Transverse colon (tissue), 4 donors: ENCODE data around the gene ADCY9. TPM values are rescaled to one million over a fixed set of nuclear protein-coding genes. Genes with fewer than 3 reads are reported as not detected.

ENCODE experiments used
- DNase-seq: peaks from one replicate; pipeline ENCODE4 v3.0.0-alpha.2; 2019
- H3K27ac ChIP-seq, 4 donors: fragments of 200-600 bp; sonication (generic); 2 replicates each; pipeline ENCODE4 v1.5.1; 2016 to 2018; ENCODE audit warnings: inconsistent platforms in 4 of 4
- H3K27me3 ChIP-seq: fragments of 200-600 bp; sonication (generic); 2 replicates; pipeline ENCODE4 v1.5.1; 2017; ENCODE audit warnings: inconsistent platforms
- H3K36me3 ChIP-seq, 4 donors: fragments of 200-600 bp; sonication (generic); 2 replicates each; pipeline ENCODE4 v1.5.1; 2017 to 2019; ENCODE audit warnings: inconsistent platforms in 4 of 4
- H3K4me1 ChIP-seq, 4 donors: fragments of 200-600 bp; sonication (generic); 2 replicates each; pipeline ENCODE4 v1.5.1; 2017 to 2020; ENCODE audit warnings: inconsistent platforms in 4 of 4
- H3K4me3 ChIP-seq, 4 donors: fragments of 200-600 bp; sonication (generic); 1 replicate in 1 of 4; 2 replicates in 3 of 4; pipeline versions ENCODE4 v1.5.1 to v1.6.1; 2017 to 2019; ENCODE audit warnings: inconsistent platforms in 4 of 4
- H3K9me3 ChIP-seq, 2 donors: fragments of 200-600 bp; sonication (generic); 2 replicates each; pipeline ENCODE4 v1.5.1; 2017 to 2019; ENCODE audit warnings: inconsistent platforms in 2 of 2
- CTCF ChIP-seq, 5 experiments: fragments of 200-600 bp in 3 of 5; fragments of 450-650 bp in 2 of 5; sonication (generic) in 3 of 5; IDR thresholded peaks; 1 replicate in 2 of 5; 2 replicates in 3 of 5; pipeline ENCODE4 v1.5.1; 2016 to 2017; ENCODE audit warnings: antibody characterized with exemption in 5 of 5, inconsistent platforms in 3 of 5, mild to moderate bottlenecking in 2 of 5, moderate library complexity in 1 of 5
- EP300 ChIP-seq: sonication (generic); formaldehyde crosslinking; IDR thresholded peaks from one replicate; pipeline ENCODE4 v1.6.1; 2017; ENCODE audit warnings: antibody characterized with exemption, low read depth
- POLR2A ChIP-seq: fragments of 450-650 bp; IDR thresholded peaks from one replicate; pipeline ENCODE4 v1.6.1; 2016; ENCODE audit warnings: antibody characterized with exemption, mild to moderate bottlenecking, moderate library complexity
- POLR2AphosphoS5 ChIP-seq, 3 donors: sonication (generic); formaldehyde crosslinking; IDR thresholded peaks; one replicate each; pipeline ENCODE4 v1.6.1; 2016; ENCODE audit warnings: antibody characterized with exemption in 3 of 3
- WGBS, 2 donors: methylation state at CpG; one replicate each; pipeline ENCODE4 v1.1.5; 2018; ENCODE audit warnings: low coverage in 1 of 2; 5-methylcytosine and 5-hydroxymethylcytosine counted together
- in situ Hi-C, 4 donors: fragments of 200-750 bp; cut with MboI; loops; one replicate each; pipeline versions ENCODE4 v1.15.0 to v1.15.1; 2017; ENCODE audit warnings: low sequenced_read_pairs in 3 of 4, low pct_ligation_motif_present in 1 of 4, low pct_unique_long_range_greater_than_20kb in 1 of 4
- intact Hi-C: fragments of 100-400 bp; cut with DNase I; formaldehyde crosslinking; loops from one replicate; pipeline ENCODE4 v1.15.1; 2023; ENCODE audit warnings: low total_unique reads
- total RNA-seq, 4 donors: library from RNA; depleted of rRNA; stranded (reverse); fragments of >200 nt; gene quantifications; one replicate each; pipeline ENCODE4 v1.1.0, GENCODE V29; 2016

Gene ADCY9
- total RNA-seq, 4 donors from 2014 or later: 33.7 to 46.0 (median 37.2) TPM

- intact Hi-C loops: no loop called here
- H3K27ac ChIP-seq: no peak overlapping the region
These were observed 105.8 kb downstream of the ADCY9 start for GRCh38 chr16:4010225-4011158.

GRCh38 chr16:4009177-4009576 lies 107.1 kb downstream of the ADCY9 start:
- TF ChIP-seq POLR2A (no peak), CTCF (IDR thresholded peaks at IDR 0.05) (no peak), EP300 (no peak), POLR2AphosphoS5 (IDR thresholded peaks at IDR 0.05) (no peak)
- H3K4me1 ChIP-seq: peaks cover 0 to 18% (median 10%) of the 10 kb centered on the region in 4 donors
- in situ Hi-C loops (loop anchor here in 2 of 4 donors (25.0 kb wide), 1 partner anchor 103 kb away; the partner anchor contains the start of gene ADCY9 (in 2 of the 2)), intact Hi-C loops (no loop called here)
- no peaks in the 10 kb centered on the region for H3K9me3 ChIP-seq
- WGBS, 2 donors: 95 to 98% methylated on average over 6 of the region's 6 CpGs
- no peak overlapping the region for H3K27ac ChIP-seq
- DNase-seq: no peak
- H3K27me3 ChIP-seq: no peaks in the 10 kb centered on the region
- no peaks in the 10 kb centered on the region for H3K36me3 ChIP-seq
- H3K4me3 ChIP-seq: no peak overlapping the region

More at GRCh38 chr16:4010225-4011158, 105.8 kb downstream of the ADCY9 start:
- no peak for DNase-seq
- no peaks in the 10 kb centered on the region for H3K36me3 ChIP-seq
- 79 to 100% methylated on average over 2 to 32 of the region's 32 CpGs for WGBS, 2 donors
- TF ChIP-seq EP300 (no peak), CTCF (IDR thresholded peaks at IDR 0.05) (no peak), POLR2A (no peak)
- in situ Hi-C loops: loop anchor here in 2 of 4 donors (25.0 kb wide), 1 partner anchor 102 kb away; the partner anchor contains the start of gene ADCY9 (in 2 of the 2)
- H3K9me3 ChIP-seq: no peaks in the 10 kb centered on the region
- no peak overlapping the region for H3K4me3 ChIP-seq
- no peaks in the 10 kb centered on the region for H3K27me3 ChIP-seq
- H3K4me1 ChIP-seq: peaks cover 0 to 25% (median 12%) of the 10 kb centered on the region in 4 donors

DNA sequence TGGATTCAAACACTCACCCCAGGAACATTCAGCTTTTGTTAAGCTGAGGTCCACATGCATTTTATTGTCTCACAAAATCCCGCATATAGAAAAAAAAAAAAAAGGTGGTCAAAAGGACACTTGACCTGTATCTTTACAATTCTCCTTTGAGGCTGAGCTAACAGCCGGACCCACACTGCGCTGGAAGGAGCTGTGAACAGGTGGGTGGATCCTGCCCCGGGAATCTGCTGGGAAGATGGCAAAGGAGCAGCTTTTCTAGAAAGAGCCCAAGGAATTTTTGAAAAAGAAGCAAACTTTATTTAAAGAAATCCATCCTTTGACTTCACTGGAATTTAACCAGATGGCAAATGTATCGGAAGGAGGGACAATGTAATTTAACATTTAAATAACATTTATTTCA lies 108.1 kb downstream of the ADCY9 start:
- H3K27ac ChIP-seq: no peak overlapping the region
- H3K27me3 ChIP-seq: no peaks in the 10 kb centered on the region
- no peaks in the 10 kb centered on the region for H3K36me3 ChIP-seq
- DNase-seq: no peak
- peaks cover 0 to 12% (median 7%) of the 10 kb centered on the region in 4 donors for H3K4me1 ChIP-seq
- intact Hi-C loops: no loop called here
- no peak for TF ChIP-seq POLR2A
- TF ChIP-seq POLR2AphosphoS5 (IDR thresholded peaks at IDR 0.05): no peak
- TF ChIP-seq EP300: no peak
- no peak for TF ChIP-seq CTCF (IDR thresholded peaks at IDR 0.05)
- WGBS, 2 donors: 87 to 94% methylated on average over 4 to 5 of the region's 5 CpGs
- H3K9me3 ChIP-seq: no peaks in the 10 kb centered on the region
- in situ Hi-C loops: loop anchor here in 2 of 4 donors (25.0 kb wide), 1 partner anchor 104 kb away; the partner anchor contains the start of gene ADCY9 (in 2 of the 2)
- no peak overlapping the region for H3K4me3 ChIP-seq

GRCh38 chr16:4006397-4006999 lies 109.7 kb downstream of the ADCY9 start:
- 47 to 52% methylated on average over 10 to 12 of the region's 12 CpGs for WGBS, 2 donors
- Histone ChIP-seq H3K4me1 (peaks cover 0 to 11% (median 3%) of the 10 kb centered on the region in 4 donors), H3K27ac (peak overlapping the region in 3 of 4 donors; percentile 27 to 47 (median 41)), H3K4me3 (no peak overlapping the region), H3K9me3 (no peaks in the 10 kb centered on the region), H3K27me3 (no peaks in the 10 kb centered on the region), H3K36me3 (no peaks in the 10 kb centered on the region)
- intact Hi-C loops: loop anchor here (1.0 kb wide), 1 partner anchor 39 kb away; no protein-coding TSS in a partner anchor
- in situ Hi-C loops: loop anchor here in 2 of 4 donors (25.0 kb wide), 1 partner anchor 106 kb away; the partner anchor contains the start of gene ADCY9 (in 2 of the 2)
- TF ChIP-seq POLR2AphosphoS5 (IDR thresholded peaks at IDR 0.05) (no peak), CTCF (IDR thresholded peaks at IDR 0.05) (no peak), EP300 (no peak), POLR2A (no peak)
- DNase-seq: peak; percentile 60
